Mesothelial cell of epicardium (in vitro differentiated cells): ENCODE data around the gene ADARB2. TPM values are rescaled to one million over a fixed set of nuclear protein-coding genes. Genes with fewer than 3 reads are reported as not detected.
A peak's percentile ranks its signal among the peaks of the same experiment; 100 is the strongest.

Experiments
- DNase-seq, 2 experiments: peaks; one replicate each; pipeline ENCODE4 v3.0.0; 2021; ENCODE audit warnings: low spot score in 2 of 2; ENCODE audit not compliant: unreplicated experiment in 2 of 2
- H3K27ac Mint-ChIP-seq: 2 replicates; pipeline ENCODE4 v1.8.0; 2021; ENCODE audit warnings: mixed read lengths
- H3K27me3 Mint-ChIP-seq: 2 replicates; pipeline ENCODE4 v1.8.0; 2021; ENCODE audit warnings: low read depth, mixed read lengths
- H3K36me3 Mint-ChIP-seq: 2 replicates; pipeline ENCODE4 v1.8.0; 2021; ENCODE audit warnings: mixed read lengths
- H3K4me1 Mint-ChIP-seq: 2 replicates; pipeline ENCODE4 v1.8.0; 2021; ENCODE audit warnings: mixed read lengths
- H3K4me3 Mint-ChIP-seq: 2 replicates; pipeline ENCODE4 v1.8.0; 2021; ENCODE audit warnings: mild to moderate bottlenecking, moderate library complexity, mixed read lengths
- H3K9me3 Mint-ChIP-seq: 2 replicates; pipeline ENCODE4 v1.8.0; 2021; ENCODE audit warnings: mixed read lengths
- CTCF ChIP-seq: fragments of 200-600 bp; sonication (generic); IDR thresholded peaks from one replicate; pipeline ENCODE4 v1.5.0; 2021; ENCODE audit warnings: antibody characterized with exemption; ENCODE audit not compliant: unreplicated experiment
- total RNA-seq: library from RNA; stranded (reverse); gene quantifications from 3 replicates; pipeline ENCODE4 v1.2.1, GENCODE V29; 2021

The ADARB2 gene
- total RNA-seq, 1 donor from 2014 or later: 0.38 TPM

- no peak for TF ChIP-seq CTCF
- Mint-ChIP-seq H3K4me1 (peaks cover 54% of the 10 kb centered on the region), H3K9me3 (no peaks in the 10 kb centered on the region), H3K4me3 (peak overlapping the region; percentile 44), H3K36me3 (no peaks in the 10 kb centered on the region), H3K27me3 (peaks cover 7% of the 10 kb centered on the region), H3K27ac (peak overlapping the region; percentile 97)
- DNase-seq: peak; percentile 60 to 76
Measured at GRCh38 chr10:1360558-1361164, 376.7 kb downstream of the ADARB2 start.

- peak; percentile 54 for TF ChIP-seq CTCF
- no peaks in the 10 kb centered on the region for H3K36me3 Mint-ChIP-seq
- H3K27ac Mint-ChIP-seq: peak overlapping the region; percentile 97
- DNase-seq: no peak
- H3K27me3 Mint-ChIP-seq: peaks cover 4% of the 10 kb centered on the region
- peaks cover 54% of the 10 kb centered on the region for H3K4me1 Mint-ChIP-seq
- H3K9me3 Mint-ChIP-seq: no peaks in the 10 kb centered on the region
- H3K4me3 Mint-ChIP-seq: peak overlapping the region; percentile 44
Measured at GRCh38 chr10:1360011-1360557, 377.2 kb downstream of the ADARB2 start.

GRCh38 chr10:1359626-1359955 is 377.7 kb downstream of the ADARB2 start:
- Mint-ChIP-seq H3K4me1 (peaks cover 54% of the 10 kb centered on the region), H3K27me3 (peaks cover 8% of the 10 kb centered on the region), H3K36me3 (no peaks in the 10 kb centered on the region), H3K9me3 (no peaks in the 10 kb centered on the region), H3K27ac (peak overlapping the region; percentile 97), H3K4me3 (no peak overlapping the region)
- TF ChIP-seq CTCF: no peak
- DNase-seq: no peak

- TF ChIP-seq CTCF: no peak
- Mint-ChIP-seq H3K36me3 (no peaks in the 10 kb centered on the region), H3K27ac (peak overlapping the region; percentile 97), H3K4me3 (no peak overlapping the region), H3K9me3 (no peaks in the 10 kb centered on the region), H3K27me3 (peaks cover 8% of the 10 kb centered on the region), H3K4me1 (peaks cover 54% of the 10 kb centered on the region)
- DNase-seq: no peak
Measured at GRCh38 chr10:1358860-1359625, 378.3 kb downstream of the ADARB2 start.

GRCh38 chr10:1358147-1358546 is 379.2 kb downstream of the ADARB2 start:
- H3K36me3 Mint-ChIP-seq: no peaks in the 10 kb centered on the region
- H3K4me1 Mint-ChIP-seq: peaks cover 54% of the 10 kb centered on the region
- no peaks in the 10 kb centered on the region for H3K9me3 Mint-ChIP-seq
- no peak overlapping the region for H3K4me3 Mint-ChIP-seq
- no peak for DNase-seq
- peaks cover 8% of the 10 kb centered on the region for H3K27me3 Mint-ChIP-seq
- TF ChIP-seq CTCF: no peak
- peak overlapping the region; percentile 97 for H3K27ac Mint-ChIP-seq
